CD4-positive, alpha-beta T cell treated with Interleukin-10 for 1 hour (primary cell): ENCODE results near the gene AGR2.
A peak's percentile ranks its signal among the peaks of the same experiment; 100 is the strongest.
"Not testable (repeated sequence)": the region's sequence is repeated elsewhere in the genome, so short reads cannot be mapped to it uniquely, and the experiment has no call there.

ENCODE experiments used
- DNase-seq: peaks from one replicate; pipeline ENCODE4 v3.0.0-alpha.2; 2020

AGR2 gene

DNA sequence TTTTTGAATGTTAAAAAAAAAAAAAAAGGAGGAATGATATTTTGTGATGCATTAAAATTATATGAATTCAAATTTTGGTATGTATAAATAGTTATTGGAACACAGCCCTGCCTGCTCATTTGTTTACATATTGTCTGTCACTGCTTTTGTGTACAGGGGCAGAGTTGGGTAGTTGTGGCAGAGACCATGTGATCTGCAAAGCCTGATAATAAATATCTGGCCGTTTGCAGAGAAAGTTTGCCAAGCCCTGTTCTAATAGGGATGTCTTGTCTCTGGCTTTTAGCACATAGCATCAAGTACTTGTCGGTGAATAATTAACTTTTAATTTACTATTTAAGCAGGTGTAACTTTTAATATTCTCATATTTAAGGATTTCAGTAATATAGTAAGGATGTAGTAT, 31.5 kb downstream of the AGR2 start:
- DNase-seq = no peak

DNA sequence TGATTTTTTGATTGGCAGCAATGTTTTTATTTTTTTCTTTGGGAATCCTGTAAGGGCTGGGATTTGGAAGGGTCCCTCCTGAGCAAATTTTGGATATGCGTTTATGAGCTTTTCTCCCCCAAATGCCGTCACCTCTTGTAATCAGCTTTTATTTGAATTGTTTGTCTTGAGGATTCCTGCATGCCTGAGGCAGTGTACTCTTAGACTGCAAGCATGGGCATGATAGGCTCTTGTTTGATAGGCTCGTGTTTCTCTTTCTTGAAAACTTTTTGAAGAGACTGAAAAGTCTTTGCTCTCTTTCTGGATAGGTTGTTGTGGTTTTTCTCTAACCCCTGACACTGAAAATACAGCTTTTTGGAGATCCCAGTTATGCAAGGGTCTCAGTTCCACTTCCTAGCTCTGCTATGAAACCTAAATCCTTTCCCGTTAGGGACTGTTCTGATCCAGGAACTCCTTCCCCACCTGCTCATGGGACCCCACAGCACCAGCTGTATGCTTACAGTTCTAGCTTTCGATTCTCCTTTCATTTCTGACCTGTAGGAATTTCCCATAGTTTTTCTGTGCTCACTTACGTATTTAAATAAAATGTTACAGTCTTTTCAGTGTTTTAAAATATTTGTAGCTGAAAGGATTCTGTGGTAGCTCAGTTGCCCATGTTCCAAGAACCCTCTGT, 34.0 kb downstream of the AGR2 start:
- DNase-seq = no peak

DNA sequence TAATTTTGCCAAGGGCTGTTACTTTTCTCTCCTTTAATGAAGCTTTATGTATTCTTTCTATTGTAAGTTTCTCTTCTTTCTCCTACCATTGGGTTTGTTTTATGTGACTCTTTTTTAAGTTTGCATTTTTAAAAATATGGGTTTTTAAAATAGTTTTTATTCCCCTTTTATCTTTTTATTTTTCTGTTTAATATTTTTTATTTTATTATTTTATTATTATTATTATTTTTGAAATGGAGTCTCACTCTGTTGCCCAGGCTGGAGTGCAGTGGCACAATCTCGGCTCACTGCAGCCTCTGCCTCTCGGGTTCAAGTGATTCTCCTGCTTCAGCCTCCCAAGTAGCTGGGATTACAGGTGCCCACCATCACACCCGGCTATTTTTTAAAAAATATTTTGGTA, 34.8 kb downstream of the AGR2 start:
- DNase-seq = not testable (repeated sequence)

DNA sequence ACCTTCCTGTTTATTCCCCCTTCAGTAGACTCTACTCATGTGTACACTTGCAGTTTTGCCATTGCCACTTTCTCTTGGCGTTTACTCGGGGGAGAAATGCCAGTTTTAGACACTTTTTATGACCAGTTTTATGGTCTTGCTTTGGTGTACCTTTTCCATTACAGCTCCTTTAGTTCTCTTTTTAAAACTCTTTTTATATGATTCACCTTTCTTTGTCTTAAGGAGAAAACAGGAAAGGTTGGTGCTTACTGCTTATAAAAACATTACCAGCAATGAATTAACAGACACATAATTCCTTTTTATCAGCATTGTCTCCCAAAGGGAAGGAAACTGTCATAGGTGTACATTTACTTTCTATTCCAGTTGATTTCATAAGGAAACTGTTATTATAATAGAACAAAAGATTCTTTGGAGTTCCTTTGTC, 39.4 kb downstream of the AGR2 start:
- DNase-seq = no peak

DNA sequence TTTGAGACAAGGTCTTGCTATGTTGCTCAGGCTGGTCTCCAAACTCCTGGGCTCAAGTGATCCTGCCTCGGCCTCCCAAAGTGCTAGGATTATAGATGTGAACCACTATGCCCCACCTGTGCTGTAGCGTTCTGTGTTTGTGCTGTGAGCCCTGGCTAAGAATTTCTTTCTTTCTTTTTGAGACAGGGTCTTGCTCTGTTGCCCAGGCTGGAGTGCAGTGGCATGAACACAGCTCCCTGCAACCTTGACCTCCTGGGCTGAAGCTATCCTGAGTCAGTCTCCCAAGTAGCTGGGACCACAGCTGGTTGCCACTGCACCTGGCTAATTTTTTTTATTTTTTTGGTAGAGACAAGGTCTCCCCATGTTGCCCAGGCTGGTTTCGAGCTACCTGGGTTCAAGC, 39.9 kb downstream of the AGR2 start:
- DNase-seq = no peak

DNA sequence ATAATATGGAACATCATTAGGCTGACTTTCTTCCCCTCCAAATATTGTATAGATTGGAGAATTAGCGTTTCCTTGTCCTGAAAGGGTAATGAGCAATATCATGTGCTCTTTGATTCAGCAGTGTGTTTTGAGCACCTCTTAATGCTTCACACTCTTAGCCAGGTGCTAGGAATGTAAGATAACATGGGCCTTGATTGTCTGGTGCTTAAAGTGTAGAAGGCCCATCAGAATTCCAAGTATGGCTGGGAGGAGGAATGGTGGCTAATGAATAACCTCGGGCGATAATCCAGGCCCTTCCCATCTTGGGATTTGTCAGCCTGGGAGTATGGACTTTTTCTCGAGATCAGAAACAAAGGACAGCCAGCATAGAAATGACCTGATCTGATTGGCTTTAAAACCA, 42.6 kb downstream of the AGR2 start:
- no peak for DNase-seq

GRCh38 chr7:16759840-16760239, 45.0 kb downstream of the AGR2 start:
- no peak for DNase-seq

DNA sequence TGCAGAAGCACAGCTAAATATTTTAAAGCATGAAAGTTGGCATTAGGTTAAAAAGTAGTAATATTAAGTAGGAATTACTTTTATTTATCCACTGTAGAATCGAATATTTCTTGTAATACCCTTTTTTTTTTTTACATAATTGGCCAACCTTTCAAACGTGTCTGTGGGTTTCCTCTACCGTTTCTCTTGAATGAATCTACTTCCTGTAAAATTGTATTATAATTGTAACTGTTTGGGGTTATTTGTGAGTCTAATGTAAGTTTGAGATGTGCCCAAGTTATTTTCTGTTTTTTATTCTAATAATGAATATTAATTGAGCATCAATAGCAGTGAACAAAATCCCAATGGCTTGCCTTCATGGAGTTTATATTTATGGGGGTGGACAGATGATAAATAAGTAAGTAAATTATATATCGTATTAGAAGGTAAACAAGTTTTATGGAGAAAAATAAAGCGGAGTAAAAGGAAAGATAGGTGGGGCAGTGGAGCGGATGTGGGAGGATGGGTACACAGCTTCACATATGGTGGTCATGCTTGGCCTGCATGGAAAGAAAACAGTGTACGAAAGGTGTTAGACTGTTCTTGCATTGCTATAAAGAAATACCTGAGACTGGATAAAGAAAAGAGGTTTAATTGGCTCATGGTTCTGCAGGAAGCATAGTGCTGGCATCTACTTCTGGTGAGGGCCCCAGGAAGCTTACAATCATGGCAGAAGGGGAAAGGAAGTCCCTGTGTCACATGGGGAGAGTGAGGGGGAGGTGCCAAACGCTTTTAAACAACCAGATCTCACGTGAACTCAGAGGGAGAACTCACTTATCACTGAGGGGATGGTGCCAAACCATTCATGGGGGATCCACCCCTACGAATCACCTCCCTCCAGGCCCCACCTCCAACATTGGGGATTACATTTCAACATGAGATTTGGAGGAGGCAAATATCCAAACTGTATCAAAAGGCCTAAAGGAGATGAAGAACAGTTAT, 45.9 kb downstream of the AGR2 start:
- DNase-seq = no peak

DNA sequence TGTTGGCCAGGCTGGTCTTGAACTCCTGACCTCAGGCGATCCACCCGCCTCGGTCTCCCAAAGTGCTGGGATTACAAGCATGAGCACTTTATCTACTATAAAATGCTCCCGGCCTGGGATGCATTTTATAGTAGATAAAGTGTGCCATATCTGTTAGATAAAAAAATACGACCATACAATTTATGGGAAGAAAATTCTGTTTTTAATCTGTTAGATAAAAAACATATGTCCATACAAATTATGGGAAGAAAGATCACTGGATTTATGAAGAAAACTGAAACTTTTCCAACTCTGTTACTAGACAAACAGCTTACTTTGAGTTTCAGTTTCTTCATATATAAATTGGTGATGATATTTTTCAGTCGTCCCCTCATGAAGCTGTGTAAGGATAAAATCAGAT, 46.8 kb downstream of the AGR2 start:
- DNase-seq = no peak

DNA sequence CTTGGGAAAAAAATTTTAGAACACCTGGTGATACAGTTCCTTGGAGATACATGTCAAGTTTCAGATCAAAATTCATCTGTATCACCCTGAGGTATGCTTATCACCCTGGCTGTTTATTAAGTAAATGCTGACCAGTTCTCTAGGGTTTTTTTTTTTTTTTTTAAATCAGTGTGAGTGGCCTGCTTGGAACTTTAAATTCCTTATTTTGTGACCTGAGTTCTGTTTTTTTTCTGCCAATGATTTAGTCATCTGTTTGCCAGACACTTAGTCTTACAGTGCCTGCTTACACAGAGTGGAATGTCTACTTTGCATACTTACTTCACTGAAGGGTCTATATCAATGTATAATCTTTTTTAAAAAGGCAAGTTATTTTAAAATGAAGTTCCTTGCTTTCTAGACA, 49.4 kb downstream of the AGR2 start:
- DNase-seq = no peak

DNA sequence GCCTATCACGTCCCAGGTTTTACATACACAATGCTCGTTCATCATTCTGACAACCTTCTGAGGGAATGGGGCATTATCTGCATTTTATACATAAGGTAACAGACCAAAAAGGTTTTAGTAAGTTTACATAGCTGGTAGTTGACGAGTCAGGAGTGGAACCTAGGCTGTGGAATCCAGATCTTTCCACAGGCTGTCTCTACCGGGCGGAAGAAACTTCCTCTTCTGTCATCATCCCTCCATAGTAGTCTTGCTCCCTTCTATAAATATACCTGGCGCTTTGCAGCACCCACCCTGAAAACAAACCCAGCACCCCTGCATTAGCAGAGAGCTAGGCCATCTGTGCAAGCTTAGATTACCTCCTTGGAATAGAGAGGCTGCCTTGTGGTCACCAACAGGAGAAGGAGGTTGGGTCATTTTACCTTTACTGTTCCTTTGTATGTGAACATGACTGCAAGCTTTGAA, 49.9 kb downstream of the AGR2 start:
- DNase-seq = no peak

DNA sequence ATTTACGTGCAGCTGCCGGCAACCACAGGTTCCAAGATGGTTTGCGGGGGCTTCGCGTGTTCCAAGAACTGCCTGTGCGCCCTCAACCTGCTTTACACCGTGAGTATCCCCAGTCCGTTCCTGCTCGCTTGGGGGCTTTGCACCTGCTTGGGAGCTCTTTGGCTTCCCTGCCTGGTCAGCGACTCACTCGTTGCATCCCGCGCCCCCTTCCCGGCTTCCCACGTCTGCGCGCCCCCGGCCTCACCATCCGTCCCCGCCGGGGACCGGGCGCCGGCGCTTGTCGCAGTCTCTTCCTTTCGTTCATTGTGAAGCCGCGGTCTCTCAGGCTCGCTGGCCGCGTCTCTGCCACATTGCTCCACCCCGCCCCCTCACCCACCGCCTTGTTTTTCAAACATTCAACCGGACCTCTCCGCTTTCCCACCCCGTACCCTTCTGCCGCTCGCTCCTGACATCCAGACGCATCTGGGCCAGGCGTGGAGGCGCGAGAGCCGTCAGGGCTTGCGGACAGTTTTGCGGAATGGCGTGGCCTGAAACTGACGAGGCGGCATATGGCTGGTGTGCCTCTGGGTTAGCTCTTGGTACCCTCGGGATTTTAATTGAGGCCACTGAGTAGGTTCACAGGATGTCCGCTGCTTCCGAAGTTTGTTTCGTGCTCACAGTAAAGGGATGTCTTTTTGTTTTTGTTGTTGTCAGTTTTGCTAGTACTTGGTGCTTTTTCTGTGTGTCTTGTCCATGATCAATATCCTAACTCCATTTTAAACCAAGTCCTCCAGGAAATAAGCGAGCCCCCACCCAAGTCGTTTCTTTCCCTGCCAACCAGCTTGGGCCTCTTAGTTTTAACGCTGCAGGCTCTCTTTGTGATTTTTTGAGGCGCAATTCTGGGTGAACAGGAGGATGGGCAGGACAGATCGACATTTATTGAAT, 50.6 kb downstream of the AGR2 start:
- DNase-seq = no peak

- peak; percentile 52 for DNase-seq
Observed at GRCh38 chr7:16753102-16753931, 51.5 kb downstream of the AGR2 start, which contains the start of gene TSPAN13. Gene TSPAN13, plus strand, starts transcription at chr7:16753755. Its CDS starts 213 bp downstream, at chr7:16753968.

- DNase-seq = no peak
Observed at GRCh38 chr7:16747102-16747501, 57.7 kb downstream of the AGR2 start.

DNA sequence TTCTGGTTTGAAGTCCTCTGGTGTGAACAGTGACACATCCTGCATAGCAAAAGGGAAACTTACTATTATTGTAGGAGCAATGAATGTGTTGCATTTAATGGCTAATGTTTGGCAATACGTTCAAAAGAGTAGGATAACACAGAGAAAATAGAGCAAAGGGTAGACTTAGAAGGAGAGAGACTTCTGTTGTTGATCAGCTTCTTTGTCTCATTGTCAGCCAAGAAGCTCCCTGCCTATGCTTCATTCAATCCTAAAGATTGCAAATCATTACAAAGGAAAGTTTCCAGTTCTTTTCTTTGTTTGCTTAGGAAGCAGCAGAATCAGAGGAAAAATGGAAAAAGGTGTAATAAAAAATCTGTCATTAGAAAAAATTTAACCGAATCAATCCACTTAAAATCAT, 59.2 kb downstream of the AGR2 start:
- no peak for DNase-seq

- DNase-seq = no peak
Observed at GRCh38 chr7:16744518-16745250, 60.1 kb downstream of the AGR2 start.

DNA sequence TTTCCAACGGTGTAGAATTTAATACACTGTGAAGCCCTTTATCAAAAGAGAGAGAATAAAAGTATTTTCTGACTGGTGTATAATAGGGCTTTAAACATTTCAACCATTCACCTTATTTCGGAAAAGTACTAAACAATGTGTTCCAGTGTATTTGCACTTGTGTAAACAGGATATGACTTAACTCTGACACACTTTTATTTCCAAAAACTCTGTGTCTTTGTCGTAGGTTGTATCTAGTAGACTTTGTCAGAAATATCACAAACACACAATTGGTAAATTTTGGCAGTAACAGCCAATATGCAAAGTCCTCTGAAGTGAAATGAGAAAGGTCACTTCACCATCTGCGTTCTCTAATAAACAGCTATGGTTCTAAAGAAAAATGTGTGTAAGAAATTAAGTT, 61.6 kb downstream of the AGR2 start:
- DNase-seq = no peak

DNA sequence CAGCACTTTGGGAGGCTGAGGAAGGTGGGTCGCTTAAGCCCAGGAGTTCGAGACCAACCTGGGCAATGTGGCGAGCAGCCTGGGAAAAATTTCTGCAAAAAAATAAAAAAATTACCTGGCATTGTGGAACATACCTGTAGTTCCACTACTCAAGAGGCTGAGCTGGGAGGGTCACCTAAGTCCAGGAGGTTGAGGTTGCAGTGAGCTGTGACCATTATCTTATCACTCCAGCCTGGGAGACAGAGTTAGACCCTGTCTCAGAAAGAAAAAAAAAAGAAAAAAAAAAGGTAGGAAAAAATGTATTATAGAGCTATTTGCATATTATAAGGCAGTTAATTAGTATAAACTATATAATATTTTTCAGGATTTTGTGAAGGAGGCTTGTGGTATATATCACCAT, 62.3 kb downstream of the AGR2 start:
- no peak for DNase-seq
